K562 (cell line): Measurements from ENCODE around the gene TECPR2. TPM values are rescaled to one million over a fixed set of nuclear protein-coding genes. Genes with fewer than 3 reads are reported as not detected.

Source experiments
- ATAC-seq: fragments of 200-7000 bp; cut with Tn5 transposase; 3 replicates; pipeline ENCODE4 v1.9.1; 2020; ENCODE audit warnings: moderate library complexity
- BruUV-seq: library from RNA; stranded (reverse); fragments of 400-500 nt; replicated peaks from 2 replicates; lab custom pipeline; 2021; lab: Mats Ljungman, UMichigan
- CTCF ChIA-PET: fragments of 300-600 bp; formaldehyde crosslinking; extraction: SDS; loops from one replicate; lab custom pipeline; 2021; ENCODE audit warnings: low intra/inter-chr PET ratio; lab: Yijun Ruan, JAX
- POLR2A ChIA-PET: fragments of 300-600, 350-650 bp; sonication (Branson Sonifier 250); formaldehyde crosslinking; extraction: SDS; loops from one replicate; lab custom pipeline; 2021; ENCODE audit warnings: antibody characterized with exemption, inconsistent platforms; lab: Yijun Ruan, JAX
- DNase-seq, 4 experiments: peaks; one replicate each; pipeline versions ENCODE4 v3.0.0 to v3.0.0-alpha.2; 2011 to 2018; ENCODE audit warnings: low spot score in 3 of 4, mixed read lengths in 3 of 4; ENCODE audit errors: extremely low read depth in 1 of 4
- FAIRE-seq: peaks from 2 replicates; lab custom pipeline; 2011; peaks lifted over from hg19 to GRCh38; lab: Jason Lieb, UNC
- H2AFZ ChIP-seq: 2 replicates; pipeline ENCODE4 v1.6.0; 2011; ENCODE audit warnings: low read depth, low read length, control low read depth, inconsistent platforms
- H3K27ac ChIP-seq: fragments of 200-600 bp; 3 replicates; pipeline ENCODE4 v1.8.0; 2011; ENCODE audit warnings: low read depth, mild to moderate bottlenecking, control low read depth, inconsistent platforms, low read length, moderate library complexity, mixed read lengths; ENCODE audit errors: extremely low read depth
- H3K27me3 ChIP-seq, 2 experiments: fragments of 300-600 bp in 1 of 2; 2 replicates in 1 of 2; 3 replicates in 1 of 2; pipeline versions ENCODE4 v1.6.0 to v1.8.0; 2011; ENCODE audit warnings: inconsistent platforms in 2 of 2, low read length in 2 of 2, mild to moderate bottlenecking in 1 of 2, mixed read lengths in 1 of 2, moderate library complexity in 1 of 2; ENCODE audit not compliant: control insufficient read depth in 2 of 2, insufficient read depth in 2 of 2
- H3K36me3 ChIP-seq: fragments of 300-600 bp; 3 replicates; pipeline ENCODE4 v1.8.0; 2011; ENCODE audit warnings: mild to moderate bottlenecking, low read length, inconsistent platforms; ENCODE audit not compliant: control insufficient read depth, insufficient read depth
- H3K4me1 ChIP-seq, 2 experiments: fragments of 200-600 bp in 1 of 2; replicated peaks in 1 of 2; 2 replicates in 1 of 2; 3 replicates in 1 of 2; pipeline versions ENCODE4 v1.5.1 to v1.8.0; 2011; ENCODE audit warnings: inconsistent platforms in 2 of 2, low read length in 2 of 2, mild to moderate bottlenecking in 1 of 2, mixed read lengths in 1 of 2, moderate library complexity in 1 of 2; ENCODE audit not compliant: control insufficient read depth in 2 of 2, insufficient read depth in 2 of 2
- H3K4me2 ChIP-seq: 2 replicates; pipeline ENCODE4 v1.6.1; 2011; ENCODE audit warnings: low read length, control low read depth, inconsistent platforms, mixed read lengths; ENCODE audit not compliant: insufficient read depth
- H3K4me3 ChIP-seq: fragments of 200-600 bp; sonication (generic), shearing (Covaris generic); 2 replicates; pipeline ENCODE4 v1.5.1; 2016; ENCODE audit warnings: control low read depth, inconsistent platforms
- H3K79me2 ChIP-seq: fragments of 200-600 bp; 3 replicates; pipeline ENCODE4 v1.8.0; 2011; ENCODE audit warnings: low read length, inconsistent platforms; ENCODE audit not compliant: control insufficient read depth, insufficient read depth
- H3K9ac ChIP-seq, 2 experiments: 2 replicates each; pipeline versions ENCODE4 v1.6.0 to v1.6.1; 2011; ENCODE audit warnings: low read depth in 2 of 2, low read length in 2 of 2, control low read depth in 1 of 2, inconsistent platforms in 1 of 2, mild to moderate bottlenecking in 1 of 2, mixed read lengths in 1 of 2; ENCODE audit not compliant: insufficient read depth in 1 of 2
- H3K9me1 ChIP-seq: one replicate; pipeline ENCODE4 v1.6.0; 2011; ENCODE audit warnings: inconsistent platforms, mild to moderate bottlenecking, low read length, moderate library complexity; ENCODE audit not compliant: control insufficient read depth, insufficient read depth
- H3K9me3 ChIP-seq: replicated peaks from 2 replicates; pipeline ENCODE4 v1.5.1; 2011; ENCODE audit warnings: low read depth, low read length, inconsistent platforms; ENCODE audit not compliant: control insufficient read depth, insufficient read depth
- H4K20me1 ChIP-seq: replicated peaks from 2 replicates; pipeline ENCODE4 v1.6.1; 2011; ENCODE audit warnings: low read length, inconsistent platforms, mixed read lengths; ENCODE audit not compliant: control insufficient read depth, insufficient read depth
- POLR2G ChIP-seq: fragments of 200-400 bp; formaldehyde crosslinking; IDR thresholded peaks from 2 replicates; pipeline ENCODE4 v1.6.1; 2017; ENCODE audit warnings: low read depth, mild to moderate bottlenecking, antibody characterized with exemption, low read length, moderate library complexity
- WGBS: fragments of 100-300 bp; shearing (Covaris generic); methylation state at CpG from one replicate; pipeline ENCODE4 v1.1.6; 2016; ENCODE audit warnings: low coverage, mixed read lengths; ENCODE audit not compliant: insufficient coverage; ENCODE audit errors: missing lambda C conversion rate; 5-methylcytosine and 5-hydroxymethylcytosine counted together
- in situ Hi-C: fragments of 300-500 bp; cut with MboI; formaldehyde crosslinking; loops from 4 replicates; pipeline ENCODE4 v1.15.0; 2018; ENCODE audit warnings: inconsistent platforms, mixed read lengths
- intact Hi-C: fragments of 100-400 bp; cut with micrococcal nuclease; formaldehyde crosslinking; loops from 2 replicates; pipeline ENCODE4 v1.14.2; 2022
- polyA plus RNA-seq, 8 experiments: library from polyadenylated mRNA; depleted of rRNA in 4 of 8; stranded (reverse) in 5 of 8; unstranded in 3 of 8; fragments of >200 nt; fragmentation: Nextera tagmentation in 2 of 8; fragmentation: Illumina TruSeq in 1 of 8; extraction: Ambion mirVana in 2 of 8; extraction: Trizol in 1 of 8; gene quantifications; 2 replicates each; pipeline versions ENCODE4 v1.2.1 to v1.2.3, GENCODE V29; 2011 to 2014; ENCODE audit warnings: inconsistent platforms in 1 of 8, missing spikeins in 1 of 8
- total RNA-seq, 7 experiments: library from RNA; depleted of rRNA in 6 of 7; stranded (reverse); fragments of >200 nt in 6 of 7; fragmentation: Illumina TruSeq in 2 of 7; extraction: Trizol in 2 of 7; gene quantifications; 2 replicates each; pipeline versions ENCODE4 v1.2.1 to v1.2.3, GENCODE V29; 2011 to 2021; ENCODE audit warnings: low replicate concordance in 1 of 7
- TF ChIP-seq, protein P1 (sequence below): fragments of 450-650 bp; IDR thresholded peaks from 2 replicates; pipeline ENCODE4 v1.6.1; 2016; ENCODE audit warnings: low read depth

The TECPR2 gene
- total and polyA plus RNA-seq, 9 of the 15 experiments (the other 6 are each of a cell fraction or from before 2014, with no cell fraction given): 0.04 to 3.0 (median 0.83) TPM

DNA sequence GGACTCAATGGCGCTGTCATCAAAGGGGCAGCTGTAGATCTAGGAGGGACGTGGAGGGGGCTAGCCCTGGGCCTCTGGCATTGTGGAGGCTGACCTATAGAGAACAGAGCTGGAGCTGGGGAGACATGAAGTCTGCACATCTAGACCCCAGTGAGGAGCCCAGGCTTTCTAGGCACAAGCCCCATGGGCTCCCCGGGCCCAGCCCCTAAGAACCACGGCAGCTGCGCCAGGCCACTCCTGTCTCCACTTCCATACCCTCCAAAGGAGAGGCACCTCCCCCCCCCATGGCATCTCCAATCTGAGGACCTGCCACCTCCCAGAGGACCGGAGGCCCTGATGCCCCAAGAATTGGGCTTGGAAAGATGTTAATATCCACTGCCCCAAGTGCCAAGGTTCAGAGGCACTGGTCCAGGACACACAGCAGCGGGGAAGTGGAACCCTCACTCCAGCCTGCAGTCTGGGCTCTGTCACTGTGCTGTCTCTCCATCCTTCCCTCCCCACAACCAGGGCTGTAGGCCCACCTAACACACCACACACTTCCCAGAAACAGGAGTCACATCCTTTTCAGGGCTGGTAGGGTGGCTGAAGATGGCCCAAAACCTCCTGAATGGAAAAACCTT is 142.4 kb downstream of the TECPR2 start:
- peaks cover 4% of the 10 kb centered on the region; the same call in 1 of the 2 replicates for H4K20me1 ChIP-seq
- POLR2A ChIA-PET: interaction anchor here (1.3 to 2.0 kb wide), 2 partner anchors 10 to 12 kb away, joined by 3 to 6 read pairs; no protein-coding TSS in a partner anchor
- intact Hi-C loops (loop anchor here (10.0 kb wide), 1 partner anchor 540 kb away; the partner anchor contains the start of gene DYNC1H1), in situ Hi-C loops (loop anchor here (25.0 kb wide), 1 partner anchor 407 kb away; the partner anchor contains the start of gene AMN)
- no peak overlapping the region for H3K4me3 ChIP-seq
- H3K4me2 ChIP-seq: no peak overlapping the region
- no TSS peak for BruUV-seq
- WGBS: 75% methylated on average over 5 of the region's 7 CpGs
- peaks cover 15% of the 10 kb centered on the region; the same call in 2 of the 3 replicates for H3K79me2 ChIP-seq
- H3K9ac ChIP-seq: peak overlapping the region in 1 of 2 experiments; percentile 81; a peak in 1 of 4 replicates
- no peaks in the 10 kb centered on the region for H3K9me1 ChIP-seq
- H3K27ac ChIP-seq: peak overlapping the region; percentile 63; the same call in 2 of the 3 replicates
- no peak for ATAC-seq
- peak; percentile 25; the same call in 1 of the 2 replicates for TF ChIP-seq POLR2G
- TF ChIP-seq, protein P1, sequence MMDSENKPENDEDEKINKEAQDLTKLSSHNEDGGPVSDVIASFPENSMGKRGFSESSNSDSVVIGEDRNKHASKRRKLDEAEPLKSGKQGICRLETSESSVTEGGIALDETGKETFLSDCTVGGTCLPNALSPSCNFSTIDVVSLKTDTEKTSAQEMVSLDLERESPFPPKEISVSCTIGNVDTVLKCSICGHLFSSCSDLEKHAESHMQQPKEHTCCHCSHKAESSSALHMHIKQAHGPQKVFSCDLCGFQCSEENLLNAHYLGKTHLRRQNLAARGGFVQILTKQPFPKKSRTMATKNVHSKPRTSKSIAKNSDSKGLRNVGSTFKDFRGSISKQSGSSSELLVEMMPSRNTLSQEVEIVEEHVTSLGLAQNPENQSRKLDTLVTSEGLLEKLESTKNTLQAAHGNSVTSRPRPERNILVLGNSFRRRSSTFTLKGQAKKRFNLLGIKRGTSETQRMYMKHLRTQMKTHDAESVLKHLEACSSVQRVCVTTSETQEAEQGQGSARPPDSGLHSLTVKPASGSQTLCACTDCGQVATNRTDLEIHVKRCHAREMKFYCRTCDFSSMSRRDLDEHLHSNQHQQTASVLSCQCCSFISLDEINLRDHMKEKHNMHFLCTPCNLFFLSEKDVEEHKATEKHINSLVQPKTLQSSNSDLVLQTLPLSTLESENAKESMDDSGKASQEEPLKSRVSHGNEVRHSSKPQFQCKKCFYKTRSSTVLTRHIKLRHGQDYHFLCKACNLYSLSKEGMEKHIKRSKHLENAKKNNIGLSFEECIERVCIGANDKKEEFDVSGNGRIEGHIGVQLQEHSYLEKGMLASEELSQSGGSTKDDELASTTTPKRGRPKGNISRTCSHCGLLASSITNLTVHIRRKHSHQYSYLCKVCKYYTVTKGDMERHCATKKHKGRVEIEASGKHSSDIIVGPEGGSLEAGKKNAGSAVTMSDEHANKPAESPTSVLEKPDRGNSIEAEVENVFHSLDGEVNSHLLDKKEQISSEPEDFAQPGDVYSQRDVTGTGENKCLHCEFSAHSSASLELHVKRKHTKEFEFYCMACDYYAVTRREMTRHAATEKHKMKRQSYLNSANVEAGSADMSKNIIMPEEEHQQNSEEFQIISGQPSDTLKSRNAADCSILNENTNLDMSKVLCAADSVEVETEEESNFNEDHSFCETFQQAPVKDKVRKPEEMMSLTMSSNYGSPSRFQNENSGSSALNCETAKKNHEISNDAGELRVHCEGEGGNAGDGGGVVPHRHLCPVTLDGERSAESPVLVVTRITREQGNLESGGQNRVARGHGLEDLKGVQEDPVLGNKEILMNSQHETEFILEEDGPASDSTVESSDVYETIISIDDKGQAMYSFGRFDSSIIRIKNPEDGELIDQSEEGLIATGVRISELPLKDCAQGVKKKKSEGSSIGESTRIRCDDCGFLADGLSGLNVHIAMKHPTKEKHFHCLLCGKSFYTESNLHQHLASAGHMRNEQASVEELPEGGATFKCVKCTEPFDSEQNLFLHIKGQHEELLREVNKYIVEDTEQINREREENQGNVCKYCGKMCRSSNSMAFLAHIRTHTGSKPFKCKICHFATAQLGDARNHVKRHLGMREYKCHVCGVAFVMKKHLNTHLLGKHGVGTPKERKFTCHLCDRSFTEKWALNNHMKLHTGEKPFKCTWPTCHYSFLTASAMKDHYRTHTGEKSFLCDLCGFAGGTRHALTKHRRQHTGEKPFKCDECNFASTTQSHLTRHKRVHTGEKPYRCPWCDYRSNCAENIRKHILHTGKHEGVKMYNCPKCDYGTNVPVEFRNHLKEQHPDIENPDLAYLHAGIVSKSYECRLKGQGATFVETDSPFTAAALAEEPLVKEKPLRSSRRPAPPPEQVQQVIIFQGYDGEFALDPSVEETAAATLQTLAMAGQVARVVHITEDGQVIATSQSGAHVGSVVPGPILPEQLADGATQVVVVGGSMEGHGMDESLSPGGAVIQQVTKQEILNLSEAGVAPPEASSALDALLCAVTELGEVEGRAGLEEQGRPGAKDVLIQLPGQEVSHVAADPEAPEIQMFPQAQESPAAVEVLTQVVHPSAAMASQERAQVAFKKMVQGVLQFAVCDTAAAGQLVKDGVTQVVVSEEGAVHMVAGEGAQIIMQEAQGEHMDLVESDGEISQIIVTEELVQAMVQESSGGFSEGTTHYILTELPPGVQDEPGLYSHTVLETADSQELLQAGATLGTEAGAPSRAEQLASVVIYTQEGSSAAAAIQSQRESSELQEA: no peak
- TF ChIP-seq, all 486 proteins: peak for 1
- DNase-seq (peak in 1 of 4 experiments; percentile 2), FAIRE-seq (no peak)
- CTCF ChIA-PET: no interaction called here
- Histone ChIP-seq H3K4me1 (peaks cover 26 to 70% of the 10 kb centered on the region in 2 experiments), H3K36me3 (peaks cover 20% of the 10 kb centered on the region; the same call in 2 of the 3 replicates), H2AFZ (no peak overlapping the region), H3K9me3 (no peaks in the 10 kb centered on the region), H3K27me3 (no peaks in the 10 kb centered on the region)
